T-helper 22 cell (primary cell): Measurements from ENCODE around the gene MYCL.
"Not testable (repeated sequence)": the region's sequence is repeated elsewhere in the genome, so short reads cannot be mapped to it uniquely, and the experiment has no call there.

Experiments
- DNase-seq: peaks from one replicate; pipeline ENCODE4 v3.0.0-alpha.2; 2020; ENCODE audit warnings: low read depth

MYCL gene

GRCh38 chr1:39890273-39890672, 11.4 kb downstream of the MYCL start:
- no peak for DNase-seq

- no peak for DNase-seq
Measured at GRCh38 chr1:39886757-39887231, 14.9 kb downstream of the MYCL start.

GRCh38 chr1:39885516-39885915, 16.2 kb downstream of the MYCL start:
- DNase-seq: no peak

GRCh38 chr1:39882152-39882551, 19.6 kb downstream of the MYCL start:
- no peak for DNase-seq

- DNase-seq: no peak
Measured at GRCh38 chr1:39877980-39878956, 23.4 kb downstream of the MYCL start.

- no peak for DNase-seq
Measured at GRCh38 chr1:39877231-39877778, 24.4 kb downstream of the MYCL start.

GRCh38 chr1:39876144-39876543, 25.6 kb downstream of the MYCL start:
- no peak for DNase-seq

- DNase-seq: no peak
Measured at GRCh38 chr1:39872698-39873097, 29.0 kb downstream of the MYCL start.

- DNase-seq: no peak
Measured at GRCh38 chr1:39871796-39872195, 29.9 kb downstream of the MYCL start.

- not testable (repeated sequence) for DNase-seq
Measured at GRCh38 chr1:39871043-39871442, 30.7 kb downstream of the MYCL start.

GRCh38 chr1:39869538-39870112, 32.1 kb downstream of the MYCL start:
- DNase-seq: not testable (repeated sequence)

- DNase-seq: no peak
Measured at GRCh38 chr1:39866767-39867166, 35.0 kb downstream of the MYCL start.

- DNase-seq: no peak
Measured at GRCh38 chr1:39865762-39866161, 36.0 kb downstream of the MYCL start.

GRCh38 chr1:39863177-39863576, 38.5 kb downstream of the MYCL start:
- DNase-seq: no peak

GRCh38 chr1:39861003-39861402, 40.7 kb downstream of the MYCL start:
- DNase-seq: no peak

GRCh38 chr1:39859859-39860812, 41.6 kb downstream of the MYCL start:
- DNase-seq: no peak

- DNase-seq: no peak
Measured at GRCh38 chr1:39858315-39858714, 43.4 kb downstream of the MYCL start.

GRCh38 chr1:39857126-39857878, 44.4 kb downstream of the MYCL start:
- no peak for DNase-seq

- no peak for DNase-seq
Measured at GRCh38 chr1:39854738-39855137, 47.0 kb downstream of the MYCL start.

- DNase-seq: no peak
Measured at GRCh38 chr1:39854314-39854713, 47.4 kb downstream of the MYCL start.

- DNase-seq: no peak
Measured at GRCh38 chr1:39852876-39853275, 48.8 kb downstream of the MYCL start.
